ENCODE measurements around the gene ZSCAN1. TPM values are rescaled to one million over a fixed set of nuclear protein-coding genes. Genes with fewer than 3 reads are reported as not detected.

The ZSCAN1 gene
- total RNA-seq, 1 experiment from 2014 or later: 1.3 TPM

DNA sequence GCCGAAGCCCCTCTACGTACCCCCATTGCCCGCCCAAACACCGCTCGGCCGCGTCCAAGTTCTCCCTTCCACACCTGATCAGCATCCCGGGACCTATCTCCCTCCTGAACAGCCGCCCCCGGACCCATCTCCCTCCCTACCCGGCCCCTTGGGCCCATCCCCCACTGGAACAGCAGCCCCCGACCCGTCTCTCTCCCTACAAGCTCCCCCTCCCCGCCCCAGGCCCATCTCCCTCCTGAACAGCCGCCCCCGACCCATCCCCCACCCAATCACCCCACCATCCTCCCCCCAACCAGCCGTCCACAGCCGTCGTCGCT lies 610 bp downstream of the ZSCAN1 start:
- Mint-ChIP-seq H3K36me3 (0 out of 2 replicates have a peak, but pooled peaks cover 3% of the 10 kb centered on the region), H3K4me1 (peaks cover 27% of the 10 kb centered on the region), H3K9me3 (peaks cover 8% of the 10 kb centered on the region), H3K4me3 (peak overlapping the region; percentile 75), H3K27ac (no peak overlapping the region), H3K27me3 (ENCODE audit: low read depth) (peaks cover 57% of the 10 kb centered on the region)
- DNase-seq (ENCODE audit: low spot score) (peak; percentile 47), ATAC-seq (peak; percentile 6; the same call in 1 of the 2 replicates)
- POLR2A ChIA-PET: interaction anchor here (0.5 to 1.0 kb wide), 2 partner anchors 9 to 102 kb away, joined by 3 read pairs; no protein-coding TSS in a partner anchor
- TF ChIP-seq, protein P1, sequence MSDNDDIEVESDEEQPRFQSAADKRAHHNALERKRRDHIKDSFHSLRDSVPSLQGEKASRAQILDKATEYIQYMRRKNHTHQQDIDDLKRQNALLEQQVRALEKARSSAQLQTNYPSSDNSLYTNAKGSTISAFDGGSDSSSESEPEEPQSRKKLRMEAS (CRISPR knock-in tag; IDR thresholded peaks at IDR 0.05): no peak
- TF ChIP-seq, protein P2, sequence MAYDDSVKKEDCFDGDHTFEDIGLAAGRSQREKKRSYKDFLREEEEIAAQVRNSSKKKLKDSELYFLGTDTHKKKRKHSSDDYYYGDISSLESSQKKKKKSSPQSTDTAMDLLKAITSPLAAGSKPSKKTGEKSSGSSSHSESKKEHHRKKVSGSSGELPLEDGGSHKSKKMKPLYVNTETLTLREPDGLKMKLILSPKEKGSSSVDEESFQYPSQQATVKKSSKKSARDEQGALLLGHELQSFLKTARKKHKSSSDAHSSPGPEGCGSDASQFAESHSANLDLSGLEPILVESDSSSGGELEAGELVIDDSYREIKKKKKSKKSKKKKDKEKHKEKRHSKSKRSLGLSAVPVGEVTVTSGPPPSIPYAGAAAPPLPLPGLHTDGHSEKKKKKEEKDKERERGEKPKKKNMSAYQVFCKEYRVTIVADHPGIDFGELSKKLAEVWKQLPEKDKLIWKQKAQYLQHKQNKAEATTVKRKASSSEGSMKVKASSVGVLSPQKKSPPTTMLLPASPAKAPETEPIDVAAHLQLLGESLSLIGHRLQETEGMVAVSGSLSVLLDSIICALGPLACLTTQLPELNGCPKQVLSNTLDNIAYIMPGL (CRISPR knock-in tag; IDR thresholded peaks at IDR 0.05): no peak
- TF ChIP-seq NR2C2 (CRISPR knock-in tag; IDR thresholded peaks at IDR 0.05): no peak
- TF ChIP-seq ZNF396 (CRISPR knock-in tag; IDR thresholded peaks at IDR 0.05; ENCODE audit: borderline replicate concordance): no peak
- TF ChIP-seq TP53 (CRISPR knock-in tag; IDR thresholded peaks at IDR 0.05): no peak
- no peak for TF ChIP-seq KAT7 (CRISPR knock-in tag; IDR thresholded peaks at IDR 0.05; ENCODE audit: borderline replicate concordance)
- TF ChIP-seq ARID4B (CRISPR knock-in tag; IDR thresholded peaks at IDR 0.05; ENCODE audit: borderline replicate concordance): no peak
- no peak for TF ChIP-seq JUN (CRISPR knock-in tag; IDR thresholded peaks at IDR 0.05)
- TF ChIP-seq, protein P3, sequence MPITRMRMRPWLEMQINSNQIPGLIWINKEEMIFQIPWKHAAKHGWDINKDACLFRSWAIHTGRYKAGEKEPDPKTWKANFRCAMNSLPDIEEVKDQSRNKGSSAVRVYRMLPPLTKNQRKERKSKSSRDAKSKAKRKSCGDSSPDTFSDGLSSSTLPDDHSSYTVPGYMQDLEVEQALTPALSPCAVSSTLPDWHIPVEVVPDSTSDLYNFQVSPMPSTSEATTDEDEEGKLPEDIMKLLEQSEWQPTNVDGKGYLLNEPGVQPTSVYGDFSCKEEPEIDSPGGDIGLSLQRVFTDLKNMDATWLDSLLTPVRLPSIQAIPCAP (CRISPR knock-in tag; IDR thresholded peaks at IDR 0.05): no peak
- TF ChIP-seq EMX1 (CRISPR knock-in tag; IDR thresholded peaks at IDR 0.05): no peak
- no peak for TF ChIP-seq USF1 (CRISPR knock-in tag; IDR thresholded peaks at IDR 0.05)
- TF ChIP-seq IRF2 (CRISPR knock-in tag; IDR thresholded peaks at IDR 0.05; ENCODE audit: borderline replicate concordance, low read depth): no peak
- no peak for TF ChIP-seq NFATC4 (CRISPR knock-in tag; IDR thresholded peaks at IDR 0.05)
- no peak for TF ChIP-seq TEAD1 (CRISPR knock-in tag; IDR thresholded peaks at IDR 0.05)
- no peak for TF ChIP-seq MXD4 (CRISPR knock-in tag; IDR thresholded peaks at IDR 0.05; ENCODE audit: borderline replicate concordance)
- TF ChIP-seq, protein P4, sequence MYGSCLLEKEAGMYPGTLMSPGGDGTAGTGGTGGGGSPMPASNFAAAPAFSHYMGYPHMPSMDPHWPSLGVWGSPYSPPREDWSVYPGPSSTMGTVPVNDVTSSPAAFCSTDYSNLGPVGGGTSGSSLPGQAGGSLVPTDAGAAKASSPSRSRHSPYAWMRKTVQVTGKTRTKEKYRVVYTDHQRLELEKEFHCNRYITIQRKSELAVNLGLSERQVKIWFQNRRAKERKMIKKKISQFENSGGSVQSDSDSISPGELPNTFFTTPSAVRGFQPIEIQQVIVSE (CRISPR knock-in tag; IDR thresholded peaks at IDR 0.05; ENCODE audit: borderline replicate concordance): no peak
- no peak for TF ChIP-seq GABPB1 (CRISPR knock-in tag; IDR thresholded peaks at IDR 0.05)
- TF ChIP-seq RORB (CRISPR knock-in tag; IDR thresholded peaks at IDR 0.05): no peak
- CTCF ChIA-PET: interaction anchor here (0.6 to 1.3 kb wide), 5 partner anchors 9 to 117 kb away, joined by 3 to 5 read pairs (median 3); partner anchors contain the start of gene ZNF135

DNA sequence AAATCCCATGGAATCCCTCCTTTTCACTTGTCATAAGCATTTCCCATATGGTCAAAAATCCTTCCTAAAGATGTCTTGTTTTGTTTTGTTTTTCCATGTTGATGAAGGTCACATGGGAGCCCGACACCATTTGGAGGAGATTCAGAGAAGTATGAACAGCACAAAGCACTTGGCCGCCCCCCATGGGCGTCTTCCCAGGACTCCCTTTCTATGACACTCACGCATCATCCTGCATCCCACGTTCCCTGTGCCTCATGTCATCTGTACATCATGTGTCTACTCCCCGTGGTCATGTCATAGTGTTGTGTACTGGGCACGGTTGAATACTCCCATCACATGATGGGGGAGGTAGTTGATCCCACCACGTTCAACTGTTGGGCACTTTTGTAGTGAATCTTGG lies 2.0 kb downstream of the ZSCAN1 start:
- ChIA-PET POLR2A (no interaction called here), CTCF (no interaction called here)
- Mint-ChIP-seq H3K27me3 (ENCODE audit: low read depth) (peaks cover 50% of the 10 kb centered on the region), H3K9me3 (peaks cover 8% of the 10 kb centered on the region), H3K4me1 (peaks cover 31% of the 10 kb centered on the region), H3K27ac (0 out of 2 replicates have a peak overlapping the region, but pooled peaks have one; percentile 17), H3K36me3 (0 out of 2 replicates have a peak, but pooled peaks cover 3% of the 10 kb centered on the region), H3K4me3 (peak overlapping the region; percentile 1; the same call in 1 of the 2 replicates)
- DNase-seq (ENCODE audit: low spot score) (no peak), ATAC-seq (no peak)
- TF ChIP-seq IRF2 (CRISPR knock-in tag; IDR thresholded peaks at IDR 0.05; ENCODE audit: borderline replicate concordance, low read depth) (no peak), CREB1 (CRISPR knock-in tag; IDR thresholded peaks at IDR 0.05) (no peak), AFF4 (CRISPR knock-in tag; IDR thresholded peaks at IDR 0.05; ENCODE audit: borderline replicate concordance) (no peak), NFE2L1 (CRISPR knock-in tag; IDR thresholded peaks at IDR 0.05) (no peak), JAZF1 (CRISPR knock-in tag; IDR thresholded peaks at IDR 0.05) (no peak), ZSCAN18 (CRISPR knock-in tag; IDR thresholded peaks at IDR 0.05) (no peak)
